RCC 7860 (cell line): ENCODE data around the gene CKMT2.

Experiments used
- DNase-seq: peaks from one replicate; pipeline ENCODE4 v3.0.0-alpha.2; 2015; ENCODE audit warnings: low spot score
- FAIRE-seq: peaks from 2 replicates; lab custom pipeline; 2012; peaks lifted over from hg19 to GRCh38; lab: Jason Lieb, UNC

CKMT2 gene

DNA sequence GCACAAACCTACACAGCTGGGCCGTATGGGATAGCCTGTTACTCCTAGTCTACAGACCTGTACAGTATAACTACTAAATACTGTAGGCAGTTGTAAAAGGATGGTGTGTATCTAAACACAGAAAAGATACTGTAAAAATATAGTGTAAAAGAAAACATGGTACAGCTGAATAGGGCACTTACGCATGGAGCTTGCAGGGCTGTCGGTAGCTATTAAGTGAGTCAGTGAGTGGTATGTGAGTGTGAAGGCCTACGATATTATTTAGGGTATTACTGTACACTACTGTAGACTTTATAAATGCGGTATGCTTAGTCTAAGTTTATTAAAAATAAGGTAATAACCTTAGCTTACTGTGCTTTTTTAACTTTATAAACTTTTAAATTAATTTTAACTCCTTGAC, 69.5 kb downstream of the CKMT2 start:
- no peak for FAIRE-seq
- DNase-seq = no peak

DNA sequence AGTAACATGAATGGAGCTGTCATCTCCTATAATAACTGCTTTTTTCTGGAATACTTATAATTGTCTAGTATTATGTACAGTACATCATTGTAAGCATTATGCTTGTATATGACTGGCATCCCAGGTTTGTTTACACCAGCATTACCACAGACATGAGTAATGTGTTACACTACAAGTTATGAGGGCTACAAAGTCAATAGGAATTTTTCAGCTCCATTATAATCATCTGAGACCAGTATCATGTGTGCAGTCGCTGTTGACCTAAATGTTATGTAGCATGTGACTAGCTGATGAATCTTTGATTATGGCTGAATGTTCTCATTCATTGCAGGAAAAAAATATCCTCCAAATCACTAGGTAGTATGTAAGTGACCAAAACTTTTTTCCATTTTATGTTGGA, 70.4 kb downstream of the CKMT2 start:
- DNase-seq = no peak
- FAIRE-seq = no peak

DNA sequence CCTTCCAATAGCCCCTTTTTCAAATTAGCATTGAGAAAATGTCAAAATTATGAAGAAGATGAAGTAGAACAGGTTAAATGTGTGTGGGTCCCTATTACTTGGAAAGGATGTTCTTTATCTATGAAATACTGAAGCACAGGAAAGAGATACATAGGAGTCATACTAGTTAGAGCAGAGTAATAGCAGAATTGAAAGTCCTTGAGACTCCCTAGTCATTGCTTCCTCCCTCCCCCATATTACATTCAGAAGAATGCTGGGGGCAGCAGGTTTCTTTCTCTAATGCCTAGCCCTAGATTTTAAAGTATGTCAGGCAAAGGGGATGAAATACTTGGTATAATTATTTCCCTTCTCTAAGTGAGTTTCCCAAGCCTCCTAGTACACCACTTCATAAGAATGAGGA, 72.7 kb downstream of the CKMT2 start:
- DNase-seq = no peak
- FAIRE-seq = no peak

DNA sequence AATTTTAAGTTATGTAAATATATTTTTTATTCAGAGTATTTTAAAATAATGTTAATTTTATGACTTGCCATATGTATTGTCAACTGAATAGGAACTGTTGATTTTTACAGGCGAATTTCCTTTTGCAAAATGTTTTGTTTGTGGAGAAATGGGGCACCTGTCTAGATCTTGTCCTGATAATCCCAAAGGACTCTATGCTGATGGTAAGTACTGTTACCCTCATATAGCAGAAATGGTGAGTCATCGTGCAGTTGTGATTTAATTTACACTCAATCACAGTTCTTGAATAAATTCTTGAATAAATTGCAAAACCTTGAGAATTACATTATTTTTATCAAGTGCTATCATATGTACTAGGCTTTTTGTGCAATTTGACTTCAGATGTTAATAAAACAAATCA, 75.7 kb downstream of the CKMT2 start:
- no peak for FAIRE-seq
- no peak for DNase-seq

DNA sequence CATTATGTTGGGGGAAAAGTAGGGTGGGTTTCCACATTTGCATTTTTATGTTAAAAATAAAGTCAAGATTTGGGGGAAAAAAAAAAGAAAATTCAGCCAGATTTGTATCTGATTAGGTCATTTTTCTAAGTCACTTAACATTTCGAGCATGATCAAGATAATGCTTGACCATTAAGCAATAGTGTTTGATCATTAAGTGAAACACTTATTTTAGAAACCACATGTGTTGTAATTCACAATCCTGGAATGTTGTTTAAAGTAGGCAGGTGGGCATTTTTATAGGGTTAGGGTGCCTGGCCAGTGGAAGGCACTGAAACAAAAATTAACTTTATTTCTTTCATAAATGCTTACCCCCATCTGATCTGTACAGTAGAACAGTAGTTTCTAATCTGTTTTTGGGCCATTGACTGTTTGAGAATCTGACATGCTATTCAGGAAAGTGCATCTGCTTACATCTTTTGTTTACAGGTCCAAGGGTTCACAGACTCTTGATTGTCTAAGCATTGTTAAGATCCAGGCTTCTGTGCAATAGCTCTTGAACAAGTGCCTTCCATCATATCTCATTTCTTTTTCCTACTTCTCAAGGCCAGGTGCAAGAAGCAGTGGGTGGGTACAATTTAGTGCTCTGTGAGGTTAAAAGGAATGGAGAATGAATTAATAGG, 77.4 kb downstream of the CKMT2 start:
- no peak for FAIRE-seq

DNA sequence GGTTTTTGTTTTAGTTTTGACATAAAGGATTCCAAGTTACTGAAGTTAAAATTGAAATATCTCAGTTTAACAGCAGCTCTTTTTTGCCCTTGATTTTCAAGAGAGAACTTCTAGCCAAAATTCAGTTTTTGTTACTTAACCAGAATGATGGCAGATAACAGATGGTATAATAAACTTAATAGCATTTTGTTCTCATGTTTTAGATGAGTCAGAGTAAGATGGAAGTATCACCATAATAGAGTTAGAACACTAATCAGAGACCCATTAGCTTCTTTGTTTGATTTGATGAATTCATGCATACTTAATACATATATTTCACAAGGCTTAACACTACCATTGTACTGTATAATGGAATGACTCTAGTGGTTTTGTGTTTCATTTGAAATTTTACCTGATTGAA, 80.2 kb downstream of the CKMT2 start:
- DNase-seq = no peak
- no peak for FAIRE-seq

More for the DNA sequence above, 77.4 kb downstream of the CKMT2 start:
- DNase-seq = no peak

DNA sequence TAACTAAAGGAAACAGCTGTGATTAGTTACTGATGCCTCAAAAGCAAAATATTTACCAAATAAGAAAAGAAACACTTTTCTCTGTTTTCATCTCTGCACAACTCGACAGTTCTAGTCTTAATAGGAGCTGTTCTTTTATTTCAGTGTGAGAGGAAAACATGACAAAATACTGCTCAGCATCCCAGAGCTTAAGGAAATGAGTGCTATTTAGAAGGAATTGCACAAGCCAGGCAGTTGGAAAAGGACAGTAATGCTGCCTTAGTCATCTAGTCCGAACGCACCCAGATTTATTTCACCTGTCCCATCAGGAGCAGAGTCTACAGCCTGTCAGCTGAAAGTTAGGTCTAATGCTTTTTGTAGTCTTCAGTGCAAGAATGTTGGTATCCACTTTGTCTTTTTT, 80.6 kb downstream of the CKMT2 start:
- DNase-seq (no peak), FAIRE-seq (no peak)

DNA sequence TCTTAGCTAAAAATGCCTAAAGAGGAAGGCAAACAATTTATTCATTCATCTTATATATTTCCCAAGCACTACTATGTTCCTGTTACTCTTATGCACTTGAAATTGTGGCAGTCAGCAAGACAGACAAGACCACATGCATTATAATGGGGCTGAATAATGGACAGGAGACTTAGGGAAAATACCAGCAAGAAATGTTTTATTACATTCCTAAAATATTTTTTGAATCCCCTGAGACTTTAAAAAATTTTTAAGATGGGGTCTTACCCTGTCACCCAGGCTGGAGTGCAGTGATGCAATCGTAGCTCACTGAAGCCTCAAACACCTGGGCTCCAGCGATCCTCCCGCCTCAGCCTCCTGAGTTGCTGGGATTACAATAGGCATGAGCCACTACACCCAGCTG, 81.5 kb downstream of the CKMT2 start:
- FAIRE-seq = no peak
- DNase-seq = no peak

DNA sequence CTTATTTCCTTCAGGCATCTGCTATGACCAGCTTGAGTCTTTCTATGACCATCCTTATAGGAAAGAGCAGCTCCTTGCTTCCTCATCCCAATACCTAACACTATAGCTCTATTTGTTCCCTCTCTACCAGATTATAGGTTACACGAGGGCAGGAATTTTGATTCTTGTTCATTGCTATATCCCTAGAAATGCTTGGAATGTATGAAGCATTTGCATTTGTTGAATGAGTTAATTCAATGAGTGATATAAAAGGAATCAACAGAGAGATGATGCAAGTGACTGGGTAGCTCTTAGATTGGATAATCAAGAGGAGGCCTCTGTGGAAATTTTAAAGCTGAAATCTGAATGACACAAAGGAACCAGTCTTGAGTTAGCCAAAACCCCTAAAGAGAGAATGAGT, 82.2 kb downstream of the CKMT2 start:
- DNase-seq (no peak), FAIRE-seq (no peak)

DNA sequence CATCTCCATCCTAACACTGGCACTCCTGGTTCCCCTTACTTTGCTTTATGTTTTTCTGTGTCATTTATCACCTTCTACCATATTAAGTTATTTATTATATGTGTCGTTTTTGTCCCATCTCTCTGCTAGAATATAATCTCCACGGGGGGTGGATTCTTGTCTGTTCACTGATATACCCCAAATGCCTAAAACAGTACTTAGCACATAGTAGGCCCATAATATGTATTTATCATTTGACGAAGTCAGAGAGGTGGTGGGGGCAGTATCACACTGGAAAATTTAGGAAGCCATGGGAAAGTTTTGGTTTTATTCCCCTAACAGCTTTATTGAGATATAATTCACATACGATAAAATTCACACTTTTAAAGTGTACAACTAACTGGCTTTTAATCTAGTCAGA, 82.7 kb downstream of the CKMT2 start:
- no peak for DNase-seq
- no peak for FAIRE-seq
